Mammary epithelial cell (primary cell): ENCODE measurements around the gene AIG1.

Experiments
- EZH2 ChIP-seq: IDR thresholded peaks from 2 replicates; pipeline ENCODE4 v1.6.1; 2012; ENCODE audit warnings: low read length, inconsistent platforms, borderline replicate concordance
- TF ChIP-seq, protein P1 (sequence below), 2 donors: IDR thresholded peaks in 1 of 2; conservative IDR thresholded peaks in 1 of 2; 2 replicates each; pipeline ENCODE4 v1.5.1; 2011 to 2012; ENCODE audit warnings: inconsistent platforms in 2 of 2, low read length in 2 of 2, mild to moderate bottlenecking in 2 of 2, control low read depth in 1 of 2, low read depth in 1 of 2; ENCODE audit not compliant: insufficient read depth in 1 of 2; ENCODE audit errors: extremely low read depth in 1 of 2

- TF ChIP-seq, protein P1, sequence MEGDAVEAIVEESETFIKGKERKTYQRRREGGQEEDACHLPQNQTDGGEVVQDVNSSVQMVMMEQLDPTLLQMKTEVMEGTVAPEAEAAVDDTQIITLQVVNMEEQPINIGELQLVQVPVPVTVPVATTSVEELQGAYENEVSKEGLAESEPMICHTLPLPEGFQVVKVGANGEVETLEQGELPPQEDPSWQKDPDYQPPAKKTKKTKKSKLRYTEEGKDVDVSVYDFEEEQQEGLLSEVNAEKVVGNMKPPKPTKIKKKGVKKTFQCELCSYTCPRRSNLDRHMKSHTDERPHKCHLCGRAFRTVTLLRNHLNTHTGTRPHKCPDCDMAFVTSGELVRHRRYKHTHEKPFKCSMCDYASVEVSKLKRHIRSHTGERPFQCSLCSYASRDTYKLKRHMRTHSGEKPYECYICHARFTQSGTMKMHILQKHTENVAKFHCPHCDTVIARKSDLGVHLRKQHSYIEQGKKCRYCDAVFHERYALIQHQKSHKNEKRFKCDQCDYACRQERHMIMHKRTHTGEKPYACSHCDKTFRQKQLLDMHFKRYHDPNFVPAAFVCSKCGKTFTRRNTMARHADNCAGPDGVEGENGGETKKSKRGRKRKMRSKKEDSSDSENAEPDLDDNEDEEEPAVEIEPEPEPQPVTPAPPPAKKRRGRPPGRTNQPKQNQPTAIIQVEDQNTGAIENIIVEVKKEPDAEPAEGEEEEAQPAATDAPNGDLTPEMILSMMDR (conservative IDR thresholded peaks at IDR 0.05 in 1 of 2, IDR thresholded peaks at IDR 0.05 in 1 of 2; ENCODE audit: extremely low read depth in 1 of 2, insufficient read depth in 1 of 2, low read depth in 1 of 2, low read length in 2 of 2) = no peak
- TF ChIP-seq EZH2 = no peak
Measured at GRCh38 chr6:143180826-143181225, 120.1 kb downstream of the AIG1 start.
